GM19455 (cell line): Measurements from ENCODE around the gene SLC6A13.

Experiments used
- ATAC-seq: cut with Tn5 transposase; IDR thresholded peaks from one replicate; pipeline ENCODE4 v1.9.1; 2021; ENCODE audit not compliant: unreplicated experiment

SLC6A13 gene

DNA sequence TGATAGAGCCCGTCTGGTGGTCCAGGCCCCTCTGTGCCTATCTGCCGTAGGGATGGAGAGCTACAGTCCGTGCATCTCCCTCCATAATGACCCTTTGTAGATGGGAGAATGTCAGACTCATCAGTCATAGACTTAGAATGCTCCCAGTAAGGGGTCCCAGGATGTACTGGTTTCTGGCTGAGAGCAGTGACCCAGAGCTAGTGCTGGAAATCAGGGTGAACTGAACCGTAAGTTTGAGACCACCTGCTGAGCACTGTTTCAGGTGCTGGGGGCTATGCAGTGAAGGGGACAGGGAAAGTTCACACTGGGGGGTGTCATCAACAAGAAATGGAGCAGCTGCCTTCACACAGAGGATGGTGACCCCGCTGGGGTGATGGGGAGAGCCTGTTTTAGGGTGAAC, 82.8 kb downstream of the SLC6A13 start:
- ATAC-seq: no peak

DNA sequence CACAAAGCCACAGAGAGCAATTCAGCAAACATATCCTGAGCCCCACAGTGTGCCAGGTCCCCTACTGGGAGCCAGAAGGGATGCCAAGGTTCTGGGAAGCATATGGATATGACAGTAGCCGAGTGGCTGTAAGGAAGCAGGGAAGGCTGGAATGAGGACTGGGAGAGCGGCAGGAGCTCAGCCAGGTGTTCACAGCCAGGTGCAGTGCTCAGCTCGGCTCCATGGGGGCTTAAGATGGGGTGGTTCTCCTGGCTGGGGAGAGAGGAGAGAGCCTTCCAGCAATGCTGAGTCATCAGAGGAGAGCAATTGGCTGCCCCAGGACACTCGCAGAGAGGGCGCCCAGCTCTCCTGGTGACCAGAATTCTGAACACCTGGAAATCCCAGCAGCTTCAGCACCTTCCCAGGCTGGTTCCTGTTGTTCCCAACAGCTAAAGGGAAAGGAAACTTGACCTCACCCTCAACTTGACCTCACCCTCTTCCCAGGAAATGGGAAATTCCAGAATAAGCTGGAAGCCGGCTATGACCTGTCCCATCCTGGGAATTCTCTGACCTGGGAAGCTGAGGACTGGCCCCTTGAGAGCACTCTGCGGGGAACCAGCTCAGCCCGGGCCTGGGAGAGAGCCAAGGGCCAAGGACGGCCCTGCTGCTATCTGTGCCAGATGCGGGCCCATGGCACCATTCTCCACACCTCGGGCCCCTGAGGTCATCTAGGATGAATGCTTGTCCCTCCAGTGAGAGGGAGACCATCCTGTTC, 83.3 kb downstream of the SLC6A13 start:
- no peak for ATAC-seq

DNA sequence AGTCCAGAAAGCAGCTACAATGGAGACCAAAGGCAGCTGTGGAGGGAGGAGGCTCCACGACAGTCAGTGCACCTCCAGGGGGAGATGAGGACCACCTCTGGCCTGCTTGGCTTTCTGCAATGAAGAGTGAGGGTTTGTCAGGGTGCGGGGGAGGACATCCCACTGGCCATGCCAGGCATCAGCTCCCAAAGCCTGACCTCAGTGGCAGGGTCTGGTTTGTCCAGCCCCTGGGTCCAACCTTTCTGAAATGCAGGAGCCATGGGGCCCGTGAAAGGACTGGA, 83.9 kb downstream of the SLC6A13 start:
- ATAC-seq: no peak

DNA sequence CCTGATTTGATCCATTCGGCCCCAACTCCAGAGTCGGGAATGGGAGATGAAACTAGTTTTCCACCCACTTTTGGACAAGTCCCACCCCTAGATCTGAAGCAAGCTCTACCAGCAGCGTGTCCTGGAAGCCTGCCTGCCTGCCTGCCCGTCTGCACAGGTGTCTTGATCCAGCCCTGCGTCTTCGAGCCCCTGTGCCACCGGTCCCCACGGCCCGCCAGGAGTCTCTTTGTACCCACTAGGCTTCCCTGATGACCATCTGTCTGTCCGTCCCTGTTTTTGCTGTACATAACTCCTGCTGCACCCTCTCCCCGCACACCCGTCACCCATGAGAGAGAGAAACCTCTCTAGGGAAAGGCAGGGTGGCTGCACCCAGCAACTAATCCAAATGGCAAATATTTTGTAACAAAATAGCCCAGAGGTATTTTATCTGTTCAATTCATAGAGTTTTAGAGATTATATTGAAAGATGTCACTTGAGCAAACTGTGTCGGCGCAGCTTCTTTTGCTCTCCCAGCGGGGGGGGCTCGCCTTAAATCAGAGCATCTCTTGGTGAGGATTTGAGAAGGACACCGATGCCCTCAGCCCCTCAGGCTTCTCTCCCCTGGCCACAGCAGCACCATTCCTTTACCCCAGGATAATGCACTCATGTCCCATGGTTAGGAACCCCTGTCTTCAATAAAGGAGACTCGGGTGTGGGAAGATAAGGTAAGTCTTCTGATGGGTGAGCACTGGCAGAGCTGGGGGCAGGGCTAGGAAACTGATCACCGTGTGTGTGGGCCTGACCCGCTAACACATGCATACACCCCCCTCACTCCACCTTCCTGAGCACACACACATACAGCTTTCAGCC, 84.4 kb downstream of the SLC6A13 start:
- no peak for ATAC-seq

DNA sequence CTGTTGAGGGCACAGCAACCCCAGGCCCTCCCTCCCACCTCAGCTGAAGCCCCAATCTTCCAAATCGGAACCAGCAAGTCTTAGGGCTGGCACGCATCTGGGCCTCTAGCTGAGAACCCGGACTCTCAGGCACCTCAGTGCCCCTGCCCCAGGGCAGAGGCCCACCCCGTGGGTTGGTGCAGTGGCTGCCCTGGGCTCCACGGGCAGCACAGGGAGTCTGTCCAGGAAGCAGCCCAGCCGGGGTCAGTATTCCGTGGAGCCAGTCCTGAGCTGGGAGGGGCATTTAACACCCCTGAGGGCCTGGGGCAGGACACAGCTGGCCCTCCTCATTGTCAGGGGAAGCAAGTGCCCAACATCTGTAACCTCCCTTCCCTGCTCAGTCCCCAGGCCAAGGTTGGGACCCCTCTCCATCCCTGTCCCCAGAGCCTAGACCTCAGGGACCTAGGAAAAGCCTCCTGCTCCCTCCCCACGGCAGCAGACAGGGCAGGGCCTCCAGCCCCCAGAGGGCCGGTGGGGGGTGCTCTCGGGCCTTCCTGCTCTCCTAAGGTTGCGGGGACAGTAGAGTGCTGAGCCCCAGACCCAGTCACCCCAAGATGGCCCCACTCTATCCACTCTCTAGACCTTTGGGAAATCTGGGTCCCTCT, 85.2 kb downstream of the SLC6A13 start:
- no peak for ATAC-seq

DNA sequence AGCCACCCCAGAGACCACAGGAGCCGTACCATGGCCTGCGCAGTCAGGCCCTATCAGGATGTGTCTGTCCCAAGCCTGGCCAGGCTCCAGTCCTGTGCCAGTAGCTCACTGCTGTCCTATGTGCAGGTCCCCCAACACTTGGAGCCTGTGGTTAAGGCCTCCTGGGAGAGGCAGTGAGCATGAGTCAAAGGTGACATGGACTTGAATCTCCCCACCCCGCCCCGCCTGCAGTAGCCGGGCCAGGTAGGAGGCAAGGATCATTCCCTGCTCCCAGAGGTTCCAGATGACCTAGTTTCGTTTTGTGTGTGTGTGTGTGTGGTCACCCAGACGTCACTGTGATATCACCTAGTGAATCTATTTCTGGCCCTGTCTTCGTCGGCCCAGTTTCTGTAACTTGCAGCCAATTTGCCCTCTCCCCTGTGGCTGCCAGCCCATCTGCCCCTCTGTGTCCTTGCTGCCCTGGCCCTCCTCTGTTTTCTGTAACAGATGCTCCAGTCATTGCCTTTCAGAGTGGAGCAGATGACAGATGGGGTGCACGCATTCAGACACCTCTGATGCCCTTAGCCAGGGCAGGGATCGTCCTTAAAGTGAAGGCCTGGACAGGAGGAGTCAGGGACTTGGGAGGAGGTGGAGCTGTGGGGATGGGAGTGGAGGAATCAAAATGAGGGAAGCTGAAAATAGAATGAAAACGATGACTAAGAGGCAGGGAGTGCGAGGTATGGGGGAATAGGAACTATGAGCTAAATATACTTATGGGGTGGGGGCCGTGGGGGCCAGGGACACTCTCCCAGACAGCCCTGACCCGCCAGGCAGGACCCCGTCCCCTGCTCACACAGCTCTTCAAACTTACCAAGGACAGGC, 86.1 kb downstream of the SLC6A13 start:
- ATAC-seq: no peak

DNA sequence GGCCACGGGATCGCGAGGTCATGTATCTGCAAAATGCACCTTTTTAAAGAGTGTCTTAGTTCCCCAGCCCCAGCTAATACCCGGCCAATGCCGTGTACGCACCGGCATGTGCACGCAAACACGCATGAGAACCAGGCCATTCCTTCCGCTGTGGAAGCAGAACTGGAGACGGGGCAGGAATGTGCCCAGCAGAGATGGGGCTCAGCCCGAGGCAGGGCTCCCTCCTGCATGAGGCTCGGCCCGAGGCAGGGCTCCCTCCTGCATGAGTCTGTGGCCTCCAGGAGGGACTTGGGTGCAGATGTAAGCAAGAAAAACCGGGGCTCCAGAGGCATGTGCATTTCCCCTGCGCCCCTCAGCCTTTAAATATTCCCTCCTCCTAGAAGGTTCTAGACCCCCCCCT, 86.9 kb downstream of the SLC6A13 start:
- no peak for ATAC-seq

DNA sequence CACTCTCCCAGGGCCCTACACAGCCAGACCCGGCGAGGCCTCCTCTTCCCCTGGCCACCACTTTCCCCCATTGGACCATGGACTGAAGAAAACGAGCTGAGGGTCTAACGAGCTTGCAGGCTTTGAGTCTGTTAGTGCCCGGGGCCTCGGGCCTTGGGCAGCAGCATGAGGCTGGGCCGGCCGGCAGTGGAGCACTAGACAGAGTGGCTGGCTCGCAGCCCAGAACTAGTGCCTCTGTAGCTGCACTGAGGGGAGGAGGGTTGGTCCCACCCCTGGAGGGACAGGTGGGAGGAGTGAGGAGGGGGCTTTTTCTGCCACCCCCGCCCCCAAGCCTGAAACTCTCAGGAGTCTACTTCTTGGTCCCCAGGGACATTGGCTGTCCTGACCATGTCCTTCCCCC, 87.4 kb downstream of the SLC6A13 start:
- no peak for ATAC-seq

DNA sequence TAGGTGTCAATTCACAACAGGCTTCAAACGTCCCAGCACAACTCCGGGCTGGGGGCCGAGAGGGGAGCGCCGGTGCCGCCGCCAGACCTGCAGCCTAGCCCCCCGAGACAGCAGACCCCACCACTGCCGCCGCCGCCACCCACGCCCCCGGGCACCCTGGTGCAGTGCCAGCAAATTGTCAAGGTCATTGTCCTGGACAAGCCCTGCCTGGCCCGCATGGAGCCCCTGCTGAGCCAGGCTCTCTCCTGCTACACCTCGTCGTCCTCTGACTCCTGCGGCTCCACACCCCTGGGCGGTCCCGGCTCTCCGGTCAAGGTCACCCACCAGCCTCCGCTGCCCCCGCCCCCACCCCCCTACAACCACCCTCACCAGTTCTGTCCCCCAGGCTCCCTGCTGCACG, 88.0 kb downstream of the SLC6A13 start:
- no peak for ATAC-seq

DNA sequence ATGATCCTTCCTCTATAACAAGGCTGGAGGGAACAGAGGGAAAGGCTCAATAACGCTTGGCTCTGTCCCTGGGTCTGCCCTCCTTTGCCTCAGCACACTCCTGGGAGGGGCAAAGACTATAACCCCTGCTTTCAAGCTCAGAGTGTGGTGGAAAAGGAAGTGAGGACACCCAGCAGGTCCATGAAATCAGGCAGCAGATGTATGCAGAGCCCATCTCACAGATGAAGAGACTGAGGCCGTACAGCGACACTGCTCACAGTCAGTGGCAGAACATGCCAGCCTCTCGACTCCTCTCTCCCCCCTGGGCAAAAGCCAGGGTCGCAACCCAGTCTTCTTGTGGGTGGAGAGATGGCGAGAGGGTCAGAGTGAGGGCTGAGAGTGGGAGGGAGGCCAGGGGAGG, 88.5 kb downstream of the SLC6A13 start:
- no peak for ATAC-seq

DNA sequence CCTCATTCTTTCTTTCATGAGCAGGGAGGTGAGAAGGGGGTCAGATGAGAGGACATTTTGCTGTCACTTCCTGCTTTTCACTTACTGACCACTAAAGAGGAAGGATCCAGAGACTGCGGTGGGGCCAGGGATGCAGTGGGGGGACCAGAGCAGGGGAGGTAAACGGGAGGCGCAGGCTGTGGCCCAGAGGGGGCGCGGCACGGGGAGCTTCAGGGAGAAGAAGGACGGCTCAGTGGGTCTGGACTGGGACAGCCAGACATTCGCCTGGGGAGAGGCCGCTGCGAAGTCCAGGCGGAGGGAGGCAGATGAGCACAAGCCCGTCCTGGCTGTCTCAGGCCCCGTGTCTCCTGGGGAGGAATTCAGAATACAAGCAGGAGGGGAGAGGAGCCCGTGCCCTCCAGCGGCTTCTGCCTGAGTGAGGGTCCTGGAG, 89.9 kb downstream of the SLC6A13 start:
- no peak for ATAC-seq

DNA sequence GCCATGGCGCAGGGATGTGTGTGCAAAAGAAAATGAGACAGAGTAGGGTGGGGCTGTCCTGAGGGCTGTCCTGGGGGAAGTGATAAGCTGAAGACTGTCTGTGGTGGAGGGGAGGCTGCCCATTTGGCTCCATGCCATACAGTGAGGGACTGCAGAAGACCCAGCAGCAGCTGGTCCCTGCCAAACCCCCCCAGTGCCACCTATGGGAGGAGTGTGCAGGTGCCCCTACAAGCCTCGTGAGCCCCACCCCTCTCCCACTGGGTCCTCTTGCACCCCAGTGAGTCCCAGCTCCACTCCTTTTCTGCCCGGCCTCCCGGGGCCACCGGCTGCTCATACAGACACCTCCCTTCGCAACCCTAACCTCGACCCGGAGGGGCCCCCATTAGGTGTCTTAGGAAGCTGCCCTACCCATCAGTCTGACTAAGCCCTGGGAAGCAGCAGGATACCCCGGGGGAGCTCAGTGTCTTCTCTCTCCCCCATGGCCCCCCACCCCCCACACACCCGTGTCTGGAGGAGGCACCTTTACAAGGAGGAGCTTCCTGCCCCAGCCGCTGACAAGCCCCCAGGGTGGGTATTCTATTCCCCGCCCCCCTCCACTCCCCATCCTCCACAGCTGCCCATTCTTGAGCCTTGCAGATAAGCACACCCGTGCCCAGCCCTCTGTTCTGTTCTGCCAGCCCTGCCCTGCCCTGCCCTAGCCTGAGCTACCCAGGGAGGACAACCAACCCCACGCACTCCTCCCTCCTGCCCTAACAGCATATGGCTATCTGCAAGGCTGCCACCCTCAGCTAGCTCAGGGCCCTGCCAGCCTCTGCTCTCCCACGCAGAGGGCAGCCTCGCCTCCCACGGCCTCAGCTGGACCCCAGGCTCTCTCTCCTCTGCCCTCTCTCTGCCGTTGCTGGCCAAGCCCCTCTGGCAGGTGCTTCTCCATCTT, 90.6 kb downstream of the SLC6A13 start:
- no peak for ATAC-seq

DNA sequence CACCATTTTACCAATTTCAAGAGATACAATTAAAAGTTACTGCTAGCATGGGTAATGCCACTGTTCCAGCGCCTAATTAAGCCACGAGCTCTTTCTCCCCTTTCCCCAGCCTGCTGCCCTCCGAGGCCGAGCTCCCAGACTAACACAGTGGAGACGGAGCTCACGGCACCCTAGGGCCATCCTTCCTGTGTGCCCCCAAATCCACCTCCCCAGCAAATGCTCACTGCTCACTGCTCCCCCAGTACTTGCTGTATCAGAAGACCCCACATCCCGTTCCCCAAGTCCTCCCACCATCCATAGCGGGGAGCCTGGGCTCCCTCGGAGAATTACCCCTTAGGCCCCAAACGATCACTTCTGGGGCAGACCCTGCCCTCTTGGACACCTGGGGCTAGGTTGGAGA, 91.4 kb downstream of the SLC6A13 start:
- ATAC-seq: no peak
